ENCODE measurements around the gene DNMT1. TPM values are rescaled to one million over a fixed set of nuclear protein-coding genes. Genes with fewer than 3 reads are reported as not detected.
A peak's percentile ranks its signal among the peaks of the same experiment; 100 is the strongest.

Gene DNMT1
- total RNA-seq, 1 experiment from 2014 or later = 210 TPM

DNA sequence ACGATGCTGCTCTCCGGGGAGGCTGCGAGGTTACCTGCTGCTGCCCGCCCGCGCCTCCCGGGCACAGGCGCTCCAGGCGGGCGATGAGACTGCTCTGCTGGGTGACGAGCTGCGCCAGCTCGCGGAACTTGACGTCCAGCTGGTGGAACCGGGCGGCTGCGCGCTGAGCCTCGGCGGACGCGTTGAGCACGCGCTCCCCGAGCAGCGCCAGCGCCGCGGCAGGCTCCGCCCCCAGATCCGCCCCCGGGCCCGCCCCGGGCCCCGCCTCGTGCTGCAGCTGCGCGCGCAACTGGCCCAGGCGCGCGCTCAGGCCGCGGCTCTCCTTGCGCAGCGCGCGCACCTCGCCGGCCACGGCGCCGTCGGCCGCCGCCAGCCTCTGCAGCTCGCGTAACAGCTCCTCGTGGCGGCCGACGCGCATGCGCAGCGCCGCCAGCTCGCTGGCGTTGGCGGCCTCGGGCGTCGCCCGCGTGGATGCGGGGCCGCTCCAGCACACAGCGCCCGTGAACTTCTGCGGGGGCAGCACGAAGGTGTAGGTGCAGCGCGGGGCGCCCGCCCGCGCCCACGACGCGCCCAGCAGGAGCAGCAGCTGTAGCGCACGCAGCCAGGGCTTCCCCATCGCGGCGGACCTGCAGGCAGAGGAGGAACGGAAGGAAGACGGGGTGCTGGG lies 98.7 kb downstream of the DNMT1 start:
- POLR2A ChIA-PET = interaction anchor here (1.0 to 1.4 kb wide), 3 partner anchors 10 to 68 kb away, joined by 3 to 9 read pairs (median 6); partner anchors contain the start of gene PPAN
- no peak for TF ChIP-seq HMGA2 (CRISPR knock-in tag; IDR thresholded peaks at IDR 0.05)
- no peak for TF ChIP-seq RORB (CRISPR knock-in tag; IDR thresholded peaks at IDR 0.05)
- no peak for TF ChIP-seq PRRX2 (CRISPR knock-in tag; IDR thresholded peaks at IDR 0.05)
- peak; percentile 95 for TF ChIP-seq FOXP1 (CRISPR knock-in tag; IDR thresholded peaks at IDR 0.05; ENCODE audit: borderline replicate concordance)
- TF ChIP-seq GRHL2 (CRISPR knock-in tag; IDR thresholded peaks at IDR 0.05; ENCODE audit: insufficient replicate concordance, severe bottlenecking) = no peak
- no peak for TF ChIP-seq NFATC4 (CRISPR knock-in tag; IDR thresholded peaks at IDR 0.05)
- TF ChIP-seq, protein P1, sequence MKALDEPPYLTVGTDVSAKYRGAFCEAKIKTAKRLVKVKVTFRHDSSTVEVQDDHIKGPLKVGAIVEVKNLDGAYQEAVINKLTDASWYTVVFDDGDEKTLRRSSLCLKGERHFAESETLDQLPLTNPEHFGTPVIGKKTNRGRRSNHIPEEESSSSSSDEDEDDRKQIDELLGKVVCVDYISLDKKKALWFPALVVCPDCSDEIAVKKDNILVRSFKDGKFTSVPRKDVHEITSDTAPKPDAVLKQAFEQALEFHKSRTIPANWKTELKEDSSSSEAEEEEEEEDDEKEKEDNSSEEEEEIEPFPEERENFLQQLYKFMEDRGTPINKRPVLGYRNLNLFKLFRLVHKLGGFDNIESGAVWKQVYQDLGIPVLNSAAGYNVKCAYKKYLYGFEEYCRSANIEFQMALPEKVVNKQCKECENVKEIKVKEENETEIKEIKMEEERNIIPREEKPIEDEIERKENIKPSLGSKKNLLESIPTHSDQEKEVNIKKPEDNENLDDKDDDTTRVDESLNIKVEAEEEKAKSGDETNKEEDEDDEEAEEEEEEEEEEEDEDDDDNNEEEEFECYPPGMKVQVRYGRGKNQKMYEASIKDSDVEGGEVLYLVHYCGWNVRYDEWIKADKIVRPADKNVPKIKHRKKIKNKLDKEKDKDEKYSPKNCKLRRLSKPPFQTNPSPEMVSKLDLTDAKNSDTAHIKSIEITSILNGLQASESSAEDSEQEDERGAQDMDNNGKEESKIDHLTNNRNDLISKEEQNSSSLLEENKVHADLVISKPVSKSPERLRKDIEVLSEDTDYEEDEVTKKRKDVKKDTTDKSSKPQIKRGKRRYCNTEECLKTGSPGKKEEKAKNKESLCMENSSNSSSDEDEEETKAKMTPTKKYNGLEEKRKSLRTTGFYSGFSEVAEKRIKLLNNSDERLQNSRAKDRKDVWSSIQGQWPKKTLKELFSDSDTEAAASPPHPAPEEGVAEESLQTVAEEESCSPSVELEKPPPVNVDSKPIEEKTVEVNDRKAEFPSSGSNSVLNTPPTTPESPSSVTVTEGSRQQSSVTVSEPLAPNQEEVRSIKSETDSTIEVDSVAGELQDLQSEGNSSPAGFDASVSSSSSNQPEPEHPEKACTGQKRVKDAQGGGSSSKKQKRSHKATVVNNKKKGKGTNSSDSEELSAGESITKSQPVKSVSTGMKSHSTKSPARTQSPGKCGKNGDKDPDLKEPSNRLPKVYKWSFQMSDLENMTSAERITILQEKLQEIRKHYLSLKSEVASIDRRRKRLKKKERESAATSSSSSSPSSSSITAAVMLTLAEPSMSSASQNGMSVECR (CRISPR knock-in tag; IDR thresholded peaks at IDR 0.05; ENCODE audit: borderline replicate concordance) = peak; percentile 24
- TF ChIP-seq FOXK1 (CRISPR knock-in tag; IDR thresholded peaks at IDR 0.05) = peak; percentile 81; the same call in 1 of the 2 replicates
- TF ChIP-seq ZBTB21 (CRISPR knock-in tag; IDR thresholded peaks at IDR 0.05; ENCODE audit: borderline replicate concordance) = peak; percentile 72
- no peak for TF ChIP-seq ZNF416 (CRISPR knock-in tag; IDR thresholded peaks at IDR 0.05)
- no peak for TF ChIP-seq EMX1 (CRISPR knock-in tag; IDR thresholded peaks at IDR 0.05)
- TF ChIP-seq, protein P2, sequence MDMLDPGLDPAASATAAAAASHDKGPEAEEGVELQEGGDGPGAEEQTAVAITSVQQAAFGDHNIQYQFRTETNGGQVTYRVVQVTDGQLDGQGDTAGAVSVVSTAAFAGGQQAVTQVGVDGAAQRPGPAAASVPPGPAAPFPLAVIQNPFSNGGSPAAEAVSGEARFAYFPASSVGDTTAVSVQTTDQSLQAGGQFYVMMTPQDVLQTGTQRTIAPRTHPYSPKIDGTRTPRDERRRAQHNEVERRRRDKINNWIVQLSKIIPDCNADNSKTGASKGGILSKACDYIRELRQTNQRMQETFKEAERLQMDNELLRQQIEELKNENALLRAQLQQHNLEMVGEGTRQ (CRISPR knock-in tag; IDR thresholded peaks at IDR 0.05) = peak; percentile 47
- TF ChIP-seq ESRRA (CRISPR knock-in tag; IDR thresholded peaks at IDR 0.05; ENCODE audit: borderline replicate concordance) = peak; percentile 83
- no peak for TF ChIP-seq SOX15 (CRISPR knock-in tag; IDR thresholded peaks at IDR 0.05)
- peak; percentile 61; the same call in 1 of the 2 replicates for TF ChIP-seq ZNF232 (CRISPR knock-in tag; IDR thresholded peaks at IDR 0.05)
- TF ChIP-seq ZNF423 (CRISPR knock-in tag; IDR thresholded peaks at IDR 0.05) = peak; percentile 32; the same call in 1 of the 2 replicates
- TF ChIP-seq, protein P3, sequence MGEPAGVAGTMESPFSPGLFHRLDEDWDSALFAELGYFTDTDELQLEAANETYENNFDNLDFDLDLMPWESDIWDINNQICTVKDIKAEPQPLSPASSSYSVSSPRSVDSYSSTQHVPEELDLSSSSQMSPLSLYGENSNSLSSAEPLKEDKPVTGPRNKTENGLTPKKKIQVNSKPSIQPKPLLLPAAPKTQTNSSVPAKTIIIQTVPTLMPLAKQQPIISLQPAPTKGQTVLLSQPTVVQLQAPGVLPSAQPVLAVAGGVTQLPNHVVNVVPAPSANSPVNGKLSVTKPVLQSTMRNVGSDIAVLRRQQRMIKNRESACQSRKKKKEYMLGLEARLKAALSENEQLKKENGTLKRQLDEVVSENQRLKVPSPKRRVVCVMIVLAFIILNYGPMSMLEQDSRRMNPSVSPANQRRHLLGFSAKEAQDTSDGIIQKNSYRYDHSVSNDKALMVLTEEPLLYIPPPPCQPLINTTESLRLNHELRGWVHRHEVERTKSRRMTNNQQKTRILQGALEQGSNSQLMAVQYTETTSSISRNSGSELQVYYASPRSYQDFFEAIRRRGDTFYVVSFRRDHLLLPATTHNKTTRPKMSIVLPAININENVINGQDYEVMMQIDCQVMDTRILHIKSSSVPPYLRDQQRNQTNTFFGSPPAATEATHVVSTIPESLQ (CRISPR knock-in tag; IDR thresholded peaks at IDR 0.05) = no peak
- TF ChIP-seq TP53 (CRISPR knock-in tag; IDR thresholded peaks at IDR 0.05) = peak; percentile 97
- TF ChIP-seq RELA (CRISPR knock-in tag; IDR thresholded peaks at IDR 0.05; ENCODE audit: borderline replicate concordance) = peak; percentile 89; the same call in 1 of the 2 replicates
- TF ChIP-seq, protein P4, sequence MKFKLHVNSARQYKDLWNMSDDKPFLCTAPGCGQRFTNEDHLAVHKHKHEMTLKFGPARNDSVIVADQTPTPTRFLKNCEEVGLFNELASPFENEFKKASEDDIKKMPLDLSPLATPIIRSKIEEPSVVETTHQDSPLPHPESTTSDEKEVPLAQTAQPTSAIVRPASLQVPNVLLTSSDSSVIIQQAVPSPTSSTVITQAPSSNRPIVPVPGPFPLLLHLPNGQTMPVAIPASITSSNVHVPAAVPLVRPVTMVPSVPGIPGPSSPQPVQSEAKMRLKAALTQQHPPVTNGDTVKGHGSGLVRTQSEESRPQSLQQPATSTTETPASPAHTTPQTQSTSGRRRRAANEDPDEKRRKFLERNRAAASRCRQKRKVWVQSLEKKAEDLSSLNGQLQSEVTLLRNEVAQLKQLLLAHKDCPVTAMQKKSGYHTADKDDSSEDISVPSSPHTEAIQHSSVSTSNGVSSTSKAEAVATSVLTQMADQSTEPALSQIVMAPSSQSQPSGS (CRISPR knock-in tag; IDR thresholded peaks at IDR 0.05; ENCODE audit: borderline replicate concordance, low read depth) = no peak
- 0 out of 2 replicates have a peak, but pooled peaks have one; percentile 46 for TF ChIP-seq MYBL2 (CRISPR knock-in tag; IDR thresholded peaks at IDR 0.05)
- TF ChIP-seq GTF2I (CRISPR knock-in tag; conservative IDR thresholded peaks at IDR 0.05) = no peak
- no peak for TF ChIP-seq KAT7 (CRISPR knock-in tag; IDR thresholded peaks at IDR 0.05; ENCODE audit: borderline replicate concordance)
- TF ChIP-seq, protein P5, sequence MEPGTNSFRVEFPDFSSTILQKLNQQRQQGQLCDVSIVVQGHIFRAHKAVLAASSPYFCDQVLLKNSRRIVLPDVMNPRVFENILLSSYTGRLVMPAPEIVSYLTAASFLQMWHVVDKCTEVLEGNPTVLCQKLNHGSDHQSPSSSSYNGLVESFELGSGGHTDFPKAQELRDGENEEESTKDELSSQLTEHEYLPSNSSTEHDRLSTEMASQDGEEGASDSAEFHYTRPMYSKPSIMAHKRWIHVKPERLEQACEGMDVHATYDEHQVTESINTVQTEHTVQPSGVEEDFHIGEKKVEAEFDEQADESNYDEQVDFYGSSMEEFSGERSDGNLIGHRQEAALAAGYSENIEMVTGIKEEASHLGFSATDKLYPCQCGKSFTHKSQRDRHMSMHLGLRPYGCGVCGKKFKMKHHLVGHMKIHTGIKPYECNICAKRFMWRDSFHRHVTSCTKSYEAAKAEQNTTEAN (CRISPR knock-in tag; IDR thresholded peaks at IDR 0.05) = peak; percentile 90
- TF ChIP-seq, protein P6, sequence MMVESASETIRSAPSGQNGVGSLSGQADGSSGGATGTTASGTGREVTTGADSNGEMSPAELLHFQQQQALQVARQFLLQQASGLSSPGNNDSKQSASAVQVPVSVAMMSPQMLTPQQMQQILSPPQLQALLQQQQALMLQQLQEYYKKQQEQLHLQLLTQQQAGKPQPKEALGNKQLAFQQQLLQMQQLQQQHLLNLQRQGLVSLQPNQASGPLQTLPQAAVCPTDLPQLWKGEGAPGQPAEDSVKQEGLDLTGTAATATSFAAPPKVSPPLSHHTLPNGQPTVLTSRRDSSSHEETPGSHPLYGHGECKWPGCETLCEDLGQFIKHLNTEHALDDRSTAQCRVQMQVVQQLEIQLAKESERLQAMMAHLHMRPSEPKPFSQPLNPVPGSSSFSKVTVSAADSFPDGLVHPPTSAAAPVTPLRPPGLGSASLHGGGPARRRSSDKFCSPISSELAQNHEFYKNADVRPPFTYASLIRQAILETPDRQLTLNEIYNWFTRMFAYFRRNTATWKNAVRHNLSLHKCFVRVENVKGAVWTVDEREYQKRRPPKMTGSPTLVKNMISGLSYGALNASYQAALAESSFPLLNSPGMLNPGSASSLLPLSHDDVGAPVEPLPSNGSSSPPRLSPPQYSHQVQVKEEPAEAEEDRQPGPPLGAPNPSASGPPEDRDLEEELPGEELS (CRISPR knock-in tag; IDR thresholded peaks at IDR 0.05) = peak; percentile 98
- TF ChIP-seq ZNF396 (CRISPR knock-in tag; IDR thresholded peaks at IDR 0.05; ENCODE audit: borderline replicate concordance) = no peak
- TF ChIP-seq ZNF671 (CRISPR knock-in tag; IDR thresholded peaks at IDR 0.05) = no peak

More for the DNA sequence above, 98.7 kb downstream of the DNMT1 start:
- peaks cover 62% of the 10 kb centered on the region for H3K27me3 Mint-ChIP-seq (ENCODE audit: low read depth)
- H3K9me3 Mint-ChIP-seq = no peaks in the 10 kb centered on the region
- H3K27ac Mint-ChIP-seq = no peak overlapping the region
- H3K4me3 Mint-ChIP-seq = peak overlapping the region; percentile 42
- DNase-seq (ENCODE audit: low spot score) (peak; percentile 87), ATAC-seq (peak; percentile 87)
- peaks cover 2% of the 10 kb centered on the region; the same call in 1 of the 2 replicates for H3K4me1 Mint-ChIP-seq
- CTCF ChIA-PET = interaction anchor here (0.5 to 3.0 kb wide), 15 partner anchors 11 to 1597 kb away, joined by 3 to 23 read pairs (median 4); partner anchors contain the start of gene PPAN
- peaks cover 9% of the 10 kb centered on the region for H3K36me3 Mint-ChIP-seq

All from WTC11 (cell line).